Caco-2 (cell line): ENCODE results near the gene GSE1. TPM values are rescaled to one million over a fixed set of nuclear protein-coding genes. Genes with fewer than 3 reads are reported as not detected.

Source experiments
- BruUV-seq: library from RNA; stranded (reverse); fragments of 400-500 nt; replicated peaks from 2 replicates; lab custom pipeline; 2021; lab: Mats Ljungman, UMichigan
- CTCF ChIA-PET: fragments of 300-600 bp; sonication (Branson Sonifier 250); formaldehyde crosslinking; loops from one replicate; lab custom pipeline; 2022; ENCODE audit warnings: antibody characterized with exemption; lab: Charles Lee
- POLR2A ChIA-PET: fragments of 300-600 bp; sonication (Branson Sonifier 250); formaldehyde crosslinking; loops from one replicate; lab custom pipeline; 2022; ENCODE audit warnings: antibody characterized with exemption; lab: Charles Lee
- DNase-seq, 2 experiments: peaks; one replicate each; pipeline versions ENCODE4 v3.0.0 to v3.0.0-alpha.2; 2020 to 2022
- H3K27me3 ChIP-seq: replicated peaks from 2 replicates; pipeline ENCODE4 v1.6.0; 2011; ENCODE audit warnings: low read length; ENCODE audit not compliant: control insufficient read depth, insufficient read depth
- H3K36me3 ChIP-seq: 2 replicates; pipeline ENCODE4 v1.5.1; 2011; ENCODE audit warnings: low read length; ENCODE audit not compliant: control insufficient read depth, insufficient read depth
- H3K4me1 ChIP-seq: fragments of 250-450 bp; sonication (Bioruptor Pico); 2 replicates; pipeline ENCODE4 v1.5.1; 2020; ENCODE audit warnings: mild to moderate bottlenecking
- H3K4me3 ChIP-seq: 2 replicates; pipeline ENCODE4 v1.5.1; 2011; ENCODE audit warnings: low read depth, mild to moderate bottlenecking, control low read depth, low read length
- H3K9me3 ChIP-seq: fragments of 250-450 bp; sonication (Bioruptor Pico); 2 replicates; pipeline ENCODE4 v1.5.1; 2020; ENCODE audit warnings: mild to moderate bottlenecking, moderate library complexity
- H3K27ac Mint-ChIP-seq: one replicate; pipeline ENCODE4 v1.8.0; 2022; ENCODE audit warnings: mixed read lengths; ENCODE audit not compliant: unreplicated experiment
- H3K27me3 Mint-ChIP-seq: one replicate; pipeline ENCODE4 v1.8.0; 2022; ENCODE audit warnings: mixed read lengths; ENCODE audit not compliant: insufficient read depth, unreplicated experiment
- H3K36me3 Mint-ChIP-seq: one replicate; pipeline ENCODE4 v1.8.0; 2022; ENCODE audit warnings: mild to moderate bottlenecking, mixed read lengths; ENCODE audit not compliant: insufficient read depth, unreplicated experiment
- H3K4me1 Mint-ChIP-seq: one replicate; pipeline ENCODE4 v1.8.0; 2022; ENCODE audit warnings: low read depth, mixed read lengths; ENCODE audit not compliant: unreplicated experiment
- H3K4me3 Mint-ChIP-seq: one replicate; pipeline ENCODE4 v1.8.0; 2022; ENCODE audit warnings: mild to moderate bottlenecking, moderate library complexity, mixed read lengths; ENCODE audit not compliant: unreplicated experiment
- H3K9me3 Mint-ChIP-seq: one replicate; pipeline ENCODE4 v1.8.0; 2022; ENCODE audit warnings: mixed read lengths; ENCODE audit not compliant: unreplicated experiment
- intact Hi-C: fragments of 100-400 bp; cut with micrococcal nuclease; formaldehyde crosslinking; loops from one replicate; pipeline ENCODE4 v1.10.0; 2022; ENCODE audit not compliant: unreplicated experiment
- total RNA-seq: library from RNA; stranded (reverse); gene quantifications from 2 replicates; pipeline ENCODE4 v1.2.3, GENCODE V29; 2022
- TF ChIP-seq, protein P1 (sequence below), 2 experiments: fragments of 200-600 bp in 1 of 2; IDR thresholded peaks; 1 replicate in 1 of 2; 2 replicates in 1 of 2; pipeline versions ENCODE4 v1.5.1 to v1.8.0; 2011 to 2022; ENCODE audit warnings: antibody characterized with exemption in 1 of 2, control low read depth in 1 of 2, inconsistent platforms in 1 of 2, low read depth in 1 of 2, low read length in 1 of 2, mild to moderate bottlenecking in 1 of 2, moderate library complexity in 1 of 2; ENCODE audit not compliant: insufficient read depth in 1 of 2, severe bottlenecking in 1 of 2, unreplicated experiment in 1 of 2

Gene GSE1
- total RNA-seq, 1 experiment from 2014 or later, result 142 TPM

DNA sequence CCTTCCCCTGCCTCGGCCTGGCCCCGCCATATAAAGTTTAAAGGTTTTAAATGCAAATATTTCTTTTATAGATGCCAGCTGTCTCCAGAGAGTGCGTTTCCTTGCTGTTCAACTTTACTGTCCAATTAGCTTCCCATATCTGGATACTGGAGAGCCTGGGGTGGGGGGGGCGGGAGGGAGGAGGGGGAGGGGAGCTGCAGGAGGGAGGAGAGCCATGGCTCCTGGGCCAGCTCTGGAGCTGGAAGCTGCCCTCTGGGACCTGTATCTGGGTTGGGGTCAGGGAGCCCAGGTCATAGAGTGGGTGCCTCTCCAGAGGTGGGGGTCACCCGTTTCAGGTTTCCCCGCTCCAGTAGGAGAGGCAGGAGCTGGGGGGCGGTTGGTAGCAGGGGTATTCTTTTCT is 6.2 kb upstream of the GSE1 start:
- H3K4me1 ChIP-seq, result peaks cover 40% of the 10 kb centered on the region
- POLR2A ChIA-PET, result no interaction called here
- CTCF ChIA-PET, result interaction anchor here (0.6 kb wide), 2 partner anchors 50 to 146 kb away, joined by 3 to 4 read pairs; no protein-coding TSS in a partner anchor
- Mint-ChIP-seq H3K9me3 (no peaks in the 10 kb centered on the region), H3K36me3 (peaks cover 17% of the 10 kb centered on the region), H3K27ac (no peak overlapping the region), H3K27me3 (no peaks in the 10 kb centered on the region), H3K4me3 (no peak overlapping the region), H3K4me1 (peaks cover 24% of the 10 kb centered on the region)
- no TSS peak for BruUV-seq
- DNase-seq, result no peak
- intact Hi-C loops, result no loop called here
- H3K9me3 ChIP-seq, result no peaks in the 10 kb centered on the region
- no peaks in the 10 kb centered on the region for H3K27me3 ChIP-seq
- TF ChIP-seq, protein P1, sequence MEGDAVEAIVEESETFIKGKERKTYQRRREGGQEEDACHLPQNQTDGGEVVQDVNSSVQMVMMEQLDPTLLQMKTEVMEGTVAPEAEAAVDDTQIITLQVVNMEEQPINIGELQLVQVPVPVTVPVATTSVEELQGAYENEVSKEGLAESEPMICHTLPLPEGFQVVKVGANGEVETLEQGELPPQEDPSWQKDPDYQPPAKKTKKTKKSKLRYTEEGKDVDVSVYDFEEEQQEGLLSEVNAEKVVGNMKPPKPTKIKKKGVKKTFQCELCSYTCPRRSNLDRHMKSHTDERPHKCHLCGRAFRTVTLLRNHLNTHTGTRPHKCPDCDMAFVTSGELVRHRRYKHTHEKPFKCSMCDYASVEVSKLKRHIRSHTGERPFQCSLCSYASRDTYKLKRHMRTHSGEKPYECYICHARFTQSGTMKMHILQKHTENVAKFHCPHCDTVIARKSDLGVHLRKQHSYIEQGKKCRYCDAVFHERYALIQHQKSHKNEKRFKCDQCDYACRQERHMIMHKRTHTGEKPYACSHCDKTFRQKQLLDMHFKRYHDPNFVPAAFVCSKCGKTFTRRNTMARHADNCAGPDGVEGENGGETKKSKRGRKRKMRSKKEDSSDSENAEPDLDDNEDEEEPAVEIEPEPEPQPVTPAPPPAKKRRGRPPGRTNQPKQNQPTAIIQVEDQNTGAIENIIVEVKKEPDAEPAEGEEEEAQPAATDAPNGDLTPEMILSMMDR (IDR thresholded peaks at IDR 0.05; ENCODE audit: insufficient read depth in 1 of 2, low read depth in 1 of 2, low read length in 1 of 2, severe bottlenecking in 1 of 2, unreplicated experiment in 1 of 2), result no peak
- no peak overlapping the region for H3K4me3 ChIP-seq
- no peaks in the 10 kb centered on the region for H3K36me3 ChIP-seq

DNA sequence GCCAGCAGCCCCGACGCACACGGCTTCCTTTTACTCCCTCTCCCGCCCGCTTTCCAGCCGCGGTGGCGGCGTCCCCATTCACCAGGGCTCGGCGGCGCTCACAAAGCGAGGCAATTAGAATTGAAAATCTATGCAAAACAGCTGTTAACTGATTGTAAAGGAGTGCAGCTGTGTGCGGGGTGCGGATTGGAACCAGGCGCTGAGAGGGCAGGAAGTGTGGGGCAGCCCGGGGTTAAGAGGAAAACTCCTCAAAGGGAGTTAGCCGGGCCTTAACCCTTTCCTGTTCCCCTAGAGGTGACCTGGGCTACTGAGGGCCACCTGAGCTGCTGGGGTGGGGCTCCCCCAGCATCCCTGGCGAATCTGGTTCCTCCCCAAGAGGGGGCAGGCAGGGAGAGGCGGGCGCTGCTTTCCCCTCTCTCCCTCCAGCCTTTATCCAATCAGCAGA is 5.8 kb upstream of the GSE1 start:
- H3K36me3 ChIP-seq, result no peaks in the 10 kb centered on the region
- no peaks in the 10 kb centered on the region for H3K27me3 ChIP-seq
- no peak for DNase-seq
- Mint-ChIP-seq H3K9me3 (no peaks in the 10 kb centered on the region), H3K27ac (no peak overlapping the region), H3K36me3 (peaks cover 19% of the 10 kb centered on the region), H3K4me3 (no peak overlapping the region), H3K27me3 (no peaks in the 10 kb centered on the region), H3K4me1 (peaks cover 24% of the 10 kb centered on the region)
- intact Hi-C loops, result no loop called here
- BruUV-seq, result no TSS peak
- H3K4me3 ChIP-seq, result no peak overlapping the region
- TF ChIP-seq, protein P1 (IDR thresholded peaks at IDR 0.05; ENCODE audit: insufficient read depth in 1 of 2, low read depth in 1 of 2, low read length in 1 of 2, severe bottlenecking in 1 of 2, unreplicated experiment in 1 of 2), result no peak
- ChIA-PET CTCF (interaction anchor here (0.6 kb wide), 1 partner anchor 51 kb away, joined by 3 read pairs; no protein-coding TSS in a partner anchor), POLR2A (no interaction called here)
- peaks cover 36% of the 10 kb centered on the region for H3K4me1 ChIP-seq
- no peaks in the 10 kb centered on the region for H3K9me3 ChIP-seq

DNA sequence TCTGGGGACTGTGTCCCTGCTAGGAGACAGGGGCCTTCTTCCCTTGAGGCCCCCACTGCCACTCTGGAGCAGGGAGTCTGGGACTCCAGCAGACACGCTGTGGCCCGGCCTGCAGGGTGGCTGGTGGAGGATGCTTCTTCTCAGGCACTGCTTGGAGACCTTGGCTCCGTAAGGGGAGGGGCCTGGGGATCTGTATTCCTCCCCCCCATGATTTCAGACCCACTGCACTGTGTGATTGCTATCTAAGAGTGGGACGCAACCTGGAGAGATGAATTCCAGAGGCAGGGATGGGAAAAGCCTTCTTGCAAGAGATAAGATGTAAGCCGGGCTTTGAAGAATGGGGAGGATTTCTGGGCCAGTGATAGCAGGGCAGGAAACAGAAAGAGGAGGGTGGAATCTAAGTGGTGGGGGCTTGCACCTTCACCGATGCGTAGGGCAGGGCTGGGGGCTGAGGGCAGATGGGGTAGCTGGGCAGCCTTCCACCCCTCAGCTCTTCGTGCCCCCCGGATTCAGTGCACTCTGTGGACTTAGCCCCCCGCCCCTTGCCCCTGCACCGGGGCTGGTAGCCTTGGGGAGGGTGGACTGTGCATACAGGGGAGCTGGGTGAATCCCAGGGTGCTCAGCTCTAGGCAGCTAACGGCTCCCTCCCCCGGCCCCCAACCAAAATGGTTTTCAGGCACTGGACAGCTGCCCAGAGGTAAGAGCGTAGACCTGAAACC is 5.2 kb upstream of the GSE1 start:
- H3K4me1 Mint-ChIP-seq, result peaks cover 21% of the 10 kb centered on the region

More for the DNA sequence above, 5.2 kb upstream of the GSE1 start:
- H3K27me3 ChIP-seq, result no peaks in the 10 kb centered on the region
- Mint-ChIP-seq H3K36me3 (peaks cover 25% of the 10 kb centered on the region), H3K27ac (no peak overlapping the region), H3K9me3 (no peaks in the 10 kb centered on the region), H3K27me3 (no peaks in the 10 kb centered on the region), H3K4me3 (no peak overlapping the region)
- TF ChIP-seq, protein P1 (IDR thresholded peaks at IDR 0.05; ENCODE audit: insufficient read depth in 1 of 2, low read depth in 1 of 2, low read length in 1 of 2, severe bottlenecking in 1 of 2, unreplicated experiment in 1 of 2), result no peak
- H3K4me3 ChIP-seq, result no peak overlapping the region
- BruUV-seq, result no TSS peak
- peaks cover 31% of the 10 kb centered on the region for H3K4me1 ChIP-seq
- intact Hi-C loops, result no loop called here
- H3K36me3 ChIP-seq, result no peaks in the 10 kb centered on the region
- H3K9me3 ChIP-seq, result no peaks in the 10 kb centered on the region
- ChIA-PET POLR2A (no interaction called here), CTCF (interaction anchor here (4.4 kb wide), 1 partner anchor 192 kb away, joined by 20 read pairs; no protein-coding TSS in a partner anchor)
- no peak for DNase-seq
